Measurements from ENCODE around the gene SET. TPM values are rescaled to one million over a fixed set of nuclear protein-coding genes. Genes with fewer than 3 reads are reported as not detected.

SET gene
- total RNA-seq, 1 donor from 2014 or later = 331 TPM

GRCh38 chr9:128733256-128733655 lies 44.2 kb downstream of the SET start:
- peak; percentile 87 for TF ChIP-seq CTCF (conservative IDR thresholded peaks at IDR 0.05; ENCODE audit: low read depth, low read length)
- peak overlapping the region; percentile 40 for H3K4me3 ChIP-seq (ENCODE audit: low read depth, low read length)
- DNase-seq (ENCODE audit: low read depth) = peak; percentile 59

GRCh38 chr9:128735373-128735772 lies 46.4 kb downstream of the SET start:
- no peak for TF ChIP-seq CTCF (conservative IDR thresholded peaks at IDR 0.05; ENCODE audit: low read depth, low read length)
- no peak for DNase-seq (ENCODE audit: low read depth)

GRCh38 chr9:128742401-128742800 lies 53.4 kb downstream of the SET start:
- DNase-seq (ENCODE audit: low read depth) = no peak
- no peak overlapping the region for H3K4me3 ChIP-seq (ENCODE audit: low read depth, low read length)
- no peak for TF ChIP-seq CTCF (conservative IDR thresholded peaks at IDR 0.05; ENCODE audit: low read depth, low read length)

More at GRCh38 chr9:128735373-128735772, 46.4 kb downstream of the SET start:
- no peak overlapping the region for H3K4me3 ChIP-seq (ENCODE audit: low read depth, low read length)

GRCh38 chr9:128743421-128743820 lies 54.4 kb downstream of the SET start:
- no peak for TF ChIP-seq CTCF (conservative IDR thresholded peaks at IDR 0.05; ENCODE audit: low read depth, low read length)
- no peak overlapping the region for H3K4me3 ChIP-seq (ENCODE audit: low read depth, low read length)
- DNase-seq (ENCODE audit: low read depth) = no peak

Other genes with a start within 250 kb of the SET start
- 32.6 and 38.2 TPM in 2 replicates for gene ODF2, start 233.2 kb upstream of the SET start, total RNA-seq
- gene GLE1, start 184.5 kb upstream of the SET start, total RNA-seq = 25.4 and 28.8 TPM in 2 replicates
- gene SPTAN1, start 136.6 kb upstream of the SET start, total RNA-seq = 166 and 193 TPM in 2 replicates
- gene DYNC2I2, start 32.4 kb upstream of the SET start, total RNA-seq = 121 TPM in 2 replicates
- gene PKN3, start 13.3 kb downstream of the SET start, total RNA-seq = 16.5 and 28.4 TPM in 2 replicates
- gene ZDHHC12, start 34.9 kb downstream of the SET start, total RNA-seq = 106 and 119 TPM in 2 replicates
- 11.5 and 15.3 TPM in 2 replicates for gene ZER1, start 82.7 kb downstream of the SET start, total RNA-seq
- gene TBC1D13, start 98.0 kb downstream of the SET start, total RNA-seq = 11.3 and 27.1 TPM in 2 replicates
- 57.6 and 61.8 TPM in 2 replicates for gene ENDOG, start 129.3 kb downstream of the SET start, total RNA-seq
- 30.2 and 30.7 TPM in 2 replicates for gene SPOUT1, start 140.6 kb downstream of the SET start, total RNA-seq
- 18.9 and 21.0 TPM in 2 replicates for gene KYAT1, start 192.7 kb downstream of the SET start, total RNA-seq
- gene LRRC8A, start 192.9 kb downstream of the SET start, total RNA-seq = 98.2 and 104 TPM in 2 replicates
- gene PHYHD1, start 231.8 kb downstream of the SET start, total RNA-seq = 21.2 and 22.5 TPM in 2 replicates